Large intestine (tissue), 3 donors: Measurements from ENCODE around the gene ZNF100. TPM values are rescaled to one million over a fixed set of nuclear protein-coding genes. Genes with fewer than 3 reads are reported as not detected.
"Not testable (repeated sequence)": the region's sequence is repeated elsewhere in the genome, so short reads cannot be mapped to it uniquely, and the experiment has no call there.

ENCODE experiments used
- DNase-seq, 2 donors: peaks; one replicate each; pipeline versions ENCODE4 v3.0.0 to v3.0.0-alpha.2; 2013
- H3K27ac ChIP-seq: one replicate; pipeline ENCODE4 v1.5.1; 2013; ENCODE audit warnings: low read length
- H3K27me3 ChIP-seq: 2 replicates; pipeline ENCODE4 v1.6.1; 2013; ENCODE audit warnings: low read length; ENCODE audit not compliant: control insufficient read depth, insufficient read depth
- H3K36me3 ChIP-seq: 2 replicates; pipeline ENCODE4 v1.6.1; 2013; ENCODE audit warnings: low read length; ENCODE audit not compliant: control insufficient read depth, insufficient read depth
- H3K4me1 ChIP-seq: one replicate; pipeline ENCODE4 v1.6.1; 2013; ENCODE audit warnings: low read length; ENCODE audit not compliant: control insufficient read depth, insufficient read depth
- H3K4me3 ChIP-seq: one replicate; pipeline ENCODE4 v1.5.1; 2013; ENCODE audit warnings: low read length
- H3K9me3 ChIP-seq: one replicate; pipeline ENCODE4 v1.6.1; 2013; ENCODE audit warnings: mild to moderate bottlenecking, low read depth, low read length, moderate library complexity; ENCODE audit not compliant: control insufficient read depth
- WGBS: methylation state at CpG from one replicate; pipeline ENCODE4 v1.1.5; 2013; ENCODE audit warnings: low lambda C conversion rate; ENCODE audit not compliant: insufficient coverage; 5-methylcytosine and 5-hydroxymethylcytosine counted together
- polyA plus RNA-seq: library from polyadenylated mRNA; unstranded; fragments of 120-200 nt; gene quantifications from one replicate; pipeline ENCODE4 v1.2.1, GENCODE V29; 2013

Gene ZNF100
- polyA plus RNA-seq, 1 donor, result 6.8 TPM

- Histone ChIP-seq H3K27ac (no peak overlapping the region), H3K27me3 (no peaks in the 10 kb centered on the region)
- WGBS, result 100% methylated on average over 1 of the region's 5 CpGs
These were observed 87.4 kb downstream of the ZNF100 start for GRCh38 chr19:21680026-21680425.

GRCh38 chr19:21677696-21678418 lies 89.5 kb downstream of the ZNF100 start:
- Histone ChIP-seq H3K27me3 (no peaks in the 10 kb centered on the region), H3K4me3 (peak overlapping the region; percentile 35), H3K36me3 (no peaks in the 10 kb centered on the region), H3K4me1 (no peaks in the 10 kb centered on the region), H3K9me3 (peaks cover 2% of the 10 kb centered on the region), H3K27ac (no peak overlapping the region)
- WGBS, result 73% methylated on average over 3 of the region's 38 CpGs
- DNase-seq, result peak in 1 of 2 donors; percentile 42

More at GRCh38 chr19:21680026-21680425, 87.4 kb downstream of the ZNF100 start:
- H3K9me3 ChIP-seq, result peaks cover 2% of the 10 kb centered on the region
- no peaks in the 10 kb centered on the region for H3K36me3 ChIP-seq
- no peaks in the 10 kb centered on the region for H3K4me1 ChIP-seq
- DNase-seq, result no peak
- H3K4me3 ChIP-seq, result no peak overlapping the region

GRCh38 chr19:21674454-21674853 lies 92.9 kb downstream of the ZNF100 start:
- 100% methylated on average over 1 of the region's 1 CpG for WGBS
- no peaks in the 10 kb centered on the region for H3K36me3 ChIP-seq
- H3K27me3 ChIP-seq, result no peaks in the 10 kb centered on the region
- H3K4me1 ChIP-seq, result no peaks in the 10 kb centered on the region
- no peak overlapping the region for H3K27ac ChIP-seq
- no peak overlapping the region for H3K4me3 ChIP-seq
- no peak for DNase-seq
- H3K9me3 ChIP-seq, result peaks cover 2% of the 10 kb centered on the region

GRCh38 chr19:21673479-21673878 lies 93.9 kb downstream of the ZNF100 start:
- H3K27ac ChIP-seq, H3K27me3 ChIP-seq, H3K4me1 ChIP-seq, H3K36me3 ChIP-seq, H3K4me3 ChIP-seq, DNase-seq, H3K9me3 ChIP-seq: not testable (repeated sequence)
- no CpG with 5 or more reads among the region's 2 CpGs for WGBS

Other genes starting within 250 kb of the ZNF100 start
- 17.0 TPM for gene ZNF43, start 68.6 kb upstream of the ZNF100 start, polyA plus RNA-seq
- 0.87 TPM for gene ZNF208, start 243.4 kb upstream of the ZNF100 start, polyA plus RNA-seq